Lung (tissue), 12 donors: ENCODE results near the gene EVC2. TPM values are rescaled to one million over a fixed set of nuclear protein-coding genes. Genes with fewer than 3 reads are reported as not detected.

ENCODE experiments used
- ATAC-seq: fragments of 200-7000 bp; cut with Tn5 transposase; one replicate; pipeline ENCODE4 v1.9.1; 2020; ENCODE audit warnings: moderate number of reproducible peaks; ENCODE audit not compliant: insufficient read depth, low FRiP score
- DNase-seq, 3 donors: peaks; one replicate each; pipeline ENCODE4 v3.0.0-alpha.2; 2013 to 2017
- H3K27ac ChIP-seq, 2 donors: one replicate each; pipeline ENCODE4 v1.5.1; 2013; ENCODE audit warnings: mild to moderate bottlenecking in 2 of 2, moderate library complexity in 2 of 2, control low read depth in 1 of 2, inconsistent platforms in 1 of 2, low read depth in 1 of 2, low read length in 1 of 2
- H3K27me3 ChIP-seq, 3 donors: one replicate each; pipeline ENCODE4 v1.5.1; 2013; ENCODE audit warnings: low read length in 2 of 3; ENCODE audit not compliant: control insufficient read depth in 3 of 3, insufficient read depth in 3 of 3
- H3K36me3 ChIP-seq, 4 donors: one replicate each; pipeline ENCODE4 v1.5.1; 2013; ENCODE audit warnings: low read length in 4 of 4, mild to moderate bottlenecking in 1 of 4, moderate library complexity in 1 of 4; ENCODE audit not compliant: control insufficient read depth in 4 of 4, insufficient read depth in 4 of 4
- H3K4me1 ChIP-seq, 5 donors: one replicate each; pipeline ENCODE4 v1.5.1; 2013; ENCODE audit warnings: low read length in 5 of 5, mild to moderate bottlenecking in 2 of 5, moderate library complexity in 1 of 5; ENCODE audit not compliant: control insufficient read depth in 5 of 5, insufficient read depth in 5 of 5
- H3K4me3 ChIP-seq: one replicate; pipeline ENCODE4 v1.5.1; 2013; ENCODE audit warnings: mild to moderate bottlenecking, control low read depth, moderate library complexity
- H3K9ac ChIP-seq, 2 donors: one replicate each; pipeline ENCODE4 v1.5.1; 2013; ENCODE audit warnings: low read length in 2 of 2, control low read depth in 1 of 2; ENCODE audit not compliant: insufficient read depth in 1 of 2
- H3K9me3 ChIP-seq, 4 donors: one replicate each; pipeline ENCODE4 v1.5.1; 2013; ENCODE audit warnings: low read length in 3 of 4, mild to moderate bottlenecking in 1 of 4, moderate library complexity in 1 of 4; ENCODE audit not compliant: control insufficient read depth in 4 of 4, insufficient read depth in 3 of 4
- CTCF ChIP-seq: IDR thresholded peaks from 2 replicates; pipeline ENCODE4 v1.5.1; 2012; ENCODE audit warnings: mild to moderate bottlenecking; ENCODE audit errors: control extremely low read depth, extremely low read depth
- WGBS, 2 donors: extraction: QIAGEN DNeasy Blood & Tissue Kit; methylation state at CpG; one replicate each; pipeline ENCODE4 v1.1.7; 2013; 5-methylcytosine and 5-hydroxymethylcytosine counted together
- polyA plus RNA-seq, 2 donors: library from polyadenylated mRNA; stranded (reverse); fragments of 200-250 nt; gene quantifications; one replicate each; pipeline ENCODE4 v1.2.1, GENCODE V29; 2013
- total RNA-seq, 2 donors: library from RNA; depleted of rRNA in 1 of 2; stranded (reverse); fragments of >200 nt in 1 of 2; gene quantifications; one replicate each; pipeline ENCODE4 v1.2.1, GENCODE V29; 2014 to 2021
- donor health status: control.
- donor health status: control.
- donor health status: Bipolar disorder and iron deficiency.
- donor health status: healthy.
- donor health status: DM: yes; HTN: yes; CAD: no.

The EVC2 gene
- total and polyA plus RNA-seq, 4 donors = 1.5 to 11.9 (median 3.1) TPM

GRCh38 chr4:5639556-5639955 is 68.8 kb downstream of the EVC2 start:
- Histone ChIP-seq H3K27ac (no peak overlapping the region), H3K4me3 (no peak overlapping the region), H3K9me3 (peaks cover 0 to 2% (median 0%) of the 10 kb centered on the region in 4 donors), H3K4me1 (no peaks in the 10 kb centered on the region), H3K9ac (no peak overlapping the region), H3K27me3 (no peaks in the 10 kb centered on the region), H3K36me3 (peaks cover 0 to 18% (median 5%) of the 10 kb centered on the region in 4 donors)
- no peak for ATAC-seq
- 86 to 91% methylated on average over 3 of the region's 3 CpGs for WGBS, 2 donors
- no peak for TF ChIP-seq CTCF
- no peak for DNase-seq

GRCh38 chr4:5638976-5639375 is 69.4 kb downstream of the EVC2 start:
- Histone ChIP-seq H3K4me3 (no peak overlapping the region), H3K4me1 (no peaks in the 10 kb centered on the region), H3K9me3 (peaks cover 0 to 2% (median 0%) of the 10 kb centered on the region in 4 donors), H3K36me3 (peaks cover 0 to 18% (median 5%) of the 10 kb centered on the region in 4 donors), H3K27ac (no peak overlapping the region), H3K9ac (no peak overlapping the region), H3K27me3 (no peaks in the 10 kb centered on the region)
- TF ChIP-seq CTCF = no peak
- ATAC-seq = no peak
- 90 to 91% methylated on average over 4 of the region's 4 CpGs for whole genome bisulfite sequencing, 2 donors
- DNase-seq = no peak

- no peak overlapping the region for H3K9ac ChIP-seq
Observed at GRCh38 chr4:5638316-5638715, 70.0 kb downstream of the EVC2 start.

More at GRCh38 chr4:5638316-5638715, 70.0 kb downstream of the EVC2 start:
- Histone ChIP-seq H3K27me3 (no peaks in the 10 kb centered on the region), H3K9me3 (peaks cover 0 to 2% (median 0%) of the 10 kb centered on the region in 4 donors), H3K4me3 (no peak overlapping the region), H3K27ac (no peak overlapping the region), H3K36me3 (peaks cover 0 to 24% (median 7%) of the 10 kb centered on the region in 4 donors), H3K4me1 (no peaks in the 10 kb centered on the region)
- no peak for TF ChIP-seq CTCF
- DNase-seq (no peak), ATAC-seq (no peak)
- 92 to 97% methylated on average over 4 of the region's 4 CpGs for WGBS, 2 donors
